ENCODE data around the gene RYR2. TPM values are rescaled to one million over a fixed set of nuclear protein-coding genes. Genes with fewer than 3 reads are reported as not detected.

The RYR2 gene
- total and polyA plus RNA-seq, 2 of the 8 experiments (the other 6 are each of a cell fraction or from before 2014, with no cell fraction given) = 1.3 to 4.4 TPM

GRCh38 chr1:237444120-237444790 lies 402.3 kb downstream of the RYR2 start:
- Histone ChIP-seq H2BK5ac (ENCODE audit: low read depth, low read length) (no peak overlapping the region), H4K5ac (ENCODE audit: insufficient read length, low read depth, low read length) (no peak overlapping the region), H3K18ac (ENCODE audit: extremely low read depth, low read length) (no peak overlapping the region), H2BK12ac (ENCODE audit: low read depth, low read length) (no peak overlapping the region), H3K9me3 (ENCODE audit: insufficient read depth in 2 of 2, low read depth in 1 of 2, low read length in 1 of 2) (no peaks in the 10 kb centered on the region), H3K4ac (replicated peaks; ENCODE audit: insufficient read length, low read depth, low read length) (no peak overlapping the region), H2BK20ac (ENCODE audit: low read length) (no peak overlapping the region), H2BK15ac (ENCODE audit: low read length) (no peak overlapping the region), H3K56ac (replicated peaks; ENCODE audit: insufficient read length, low read depth, low read length) (no peak overlapping the region), H4K8ac (ENCODE audit: extremely low read depth, insufficient read depth, low read length) (no peak overlapping the region), H3K14ac (ENCODE audit: insufficient read length) (no peak overlapping the region), H3K27ac (ENCODE audit: low read depth, low read length) (no peak overlapping the region), H3K9ac (replicated peaks in 1 of 4; ENCODE audit: extremely low read depth in 1 of 4, low read depth in 3 of 4, low read length in 3 of 4) (no peak overlapping the region), H4K20me1 (replicated peaks in 1 of 2; ENCODE audit: control insufficient read depth in 1 of 2, insufficient read depth in 2 of 2, low read length in 2 of 2) (no peaks in the 10 kb centered on the region), H2AFZ (ENCODE audit: low read length) (no peak overlapping the region), H2AK5ac (ENCODE audit: low read depth, low read length) (no peak overlapping the region), H2BK120ac (replicated peaks; ENCODE audit: low read depth, low read length) (no peak overlapping the region), H3K23ac (ENCODE audit: insufficient read length) (no peak overlapping the region), H3K23me2 (ENCODE audit: low read depth, low read length) (no peaks in the 10 kb centered on the region), H3K36me3 (ENCODE audit: control insufficient read depth in 2 of 4, insufficient read depth in 4 of 4, low read length in 3 of 4) (no peaks in the 10 kb centered on the region), H3K4me2 (ENCODE audit: insufficient read depth in 1 of 2, low read depth in 2 of 2, low read length in 2 of 2) (no peak overlapping the region), H3K4me1 (replicated peaks in 1 of 4; ENCODE audit: control insufficient read depth in 3 of 4, insufficient read depth in 4 of 4, low read length in 3 of 4) (no peaks in the 10 kb centered on the region), H3K4me3 (ENCODE audit: extremely low read depth in 1 of 4, insufficient read depth in 2 of 4, low read depth in 3 of 4, low read length in 4 of 4) (no peak overlapping the region), H3K79me2 (ENCODE audit: control insufficient read depth in 1 of 2, insufficient read depth in 2 of 2, low read length in 2 of 2) (no peaks in the 10 kb centered on the region), H4K91ac (replicated peaks; ENCODE audit: insufficient read length, low read length) (no peak overlapping the region), H3K79me1 (ENCODE audit: low read depth, low read length) (no peaks in the 10 kb centered on the region), H3K27me3 (replicated peaks in 1 of 4; ENCODE audit: control insufficient read depth in 3 of 4, extremely low read depth in 1 of 4, insufficient read depth in 3 of 4, low read length in 3 of 4) (no peaks in the 10 kb centered on the region)
- FAIRE-seq (no peak), DNase-seq (ENCODE audit: low read depth in 1 of 2, low spot score in 2 of 2) (no peak)
- CTCF ChIA-PET (ENCODE audit: partially characterized antibody) = interaction anchor here (0.6 to 1.4 kb wide), 2 partner anchors 13 to 595 kb away, joined by 3 to 4 read pairs; no protein-coding TSS in a partner anchor
- 90% methylated on average over 3 of the region's 3 CpGs; no CpG with 5 or more reads in 1 of the 2 experiments for WGBS, 2 experiments (ENCODE audit: extremely low coverage in 1 of 2, insufficient coverage in 1 of 2, insufficient read length in 1 of 2, insufficient replicate concordance in 2 of 2, low coverage in 1 of 2, low lambda C conversion rate in 2 of 2, missing lambda C conversion rate in 1 of 2)
- TF ChIP-seq ZNF274 (IDR thresholded peaks at IDR 0.05; ENCODE audit: borderline replicate concordance, extremely low read depth, low read length) (no peak), RFX5 (IDR thresholded peaks at IDR 0.05; ENCODE audit: borderline replicate concordance, low read depth, low read length) (no peak), ATF2 (IDR thresholded peaks at IDR 0.05; ENCODE audit: low read length) (no peak), MAFK (IDR thresholded peaks at IDR 0.05; ENCODE audit: low read depth, low read length) (no peak), SRF (IDR thresholded peaks at IDR 0.05; ENCODE audit: low read depth, low read length) (no peak), GTF2F1 (IDR thresholded peaks at IDR 0.05; ENCODE audit: borderline replicate concordance, low read depth, low read length) (no peak), CHD2 (IDR thresholded peaks at IDR 0.05; ENCODE audit: low read length) (no peak), PHF8 (conservative IDR thresholded peaks at IDR 0.05; ENCODE audit: low read depth, low read length) (no peak), HDAC2 (IDR thresholded peaks at IDR 0.05; ENCODE audit: borderline replicate concordance in 1 of 2, low read depth in 2 of 2, low read length in 2 of 2) (no peak), CEBPB (IDR thresholded peaks at IDR 0.05; ENCODE audit: low read depth, low read length) (no peak)
- POLR2A ChIA-PET (ENCODE audit: partially characterized antibody) = no interaction called here
